K562 (cell line): ENCODE measurements around the gene EXOC6. TPM values are rescaled to one million over a fixed set of nuclear protein-coding genes. Genes with fewer than 3 reads are reported as not detected.
A peak's percentile ranks its signal among the peaks of the same experiment; 100 is the strongest.

Source experiments
- ATAC-seq: fragments of 200-7000 bp; cut with Tn5 transposase; 3 replicates; pipeline ENCODE4 v1.9.1; 2020; ENCODE audit warnings: moderate library complexity
- BruUV-seq: library from RNA; stranded (reverse); fragments of 400-500 nt; replicated peaks from 2 replicates; lab custom pipeline; 2021; lab: Mats Ljungman, UMichigan
- CTCF ChIA-PET: fragments of 300-600 bp; formaldehyde crosslinking; extraction: SDS; loops from one replicate; lab custom pipeline; 2021; ENCODE audit warnings: low intra/inter-chr PET ratio; lab: Yijun Ruan, JAX
- POLR2A ChIA-PET: fragments of 300-600, 350-650 bp; sonication (Branson Sonifier 250); formaldehyde crosslinking; extraction: SDS; loops from one replicate; lab custom pipeline; 2021; ENCODE audit warnings: antibody characterized with exemption, inconsistent platforms; lab: Yijun Ruan, JAX
- DNase-seq, 4 experiments: peaks; one replicate each; pipeline versions ENCODE4 v3.0.0 to v3.0.0-alpha.2; 2011 to 2018; ENCODE audit warnings: low spot score in 3 of 4, mixed read lengths in 3 of 4; ENCODE audit errors: extremely low read depth in 1 of 4
- FAIRE-seq: peaks from 2 replicates; lab custom pipeline; 2011; peaks lifted over from hg19 to GRCh38; lab: Jason Lieb, UNC
- H2AFZ ChIP-seq: 2 replicates; pipeline ENCODE4 v1.6.0; 2011; ENCODE audit warnings: low read depth, low read length, control low read depth, inconsistent platforms
- H3K27ac ChIP-seq: fragments of 200-600 bp; 3 replicates; pipeline ENCODE4 v1.8.0; 2011; ENCODE audit warnings: low read depth, mild to moderate bottlenecking, control low read depth, inconsistent platforms, low read length, moderate library complexity, mixed read lengths; ENCODE audit errors: extremely low read depth
- H3K27me3 ChIP-seq, 2 experiments: fragments of 300-600 bp in 1 of 2; 2 replicates in 1 of 2; 3 replicates in 1 of 2; pipeline versions ENCODE4 v1.6.0 to v1.8.0; 2011; ENCODE audit warnings: inconsistent platforms in 2 of 2, low read length in 2 of 2, mild to moderate bottlenecking in 1 of 2, mixed read lengths in 1 of 2, moderate library complexity in 1 of 2; ENCODE audit not compliant: control insufficient read depth in 2 of 2, insufficient read depth in 2 of 2
- H3K36me3 ChIP-seq: fragments of 300-600 bp; 3 replicates; pipeline ENCODE4 v1.8.0; 2011; ENCODE audit warnings: mild to moderate bottlenecking, low read length, inconsistent platforms; ENCODE audit not compliant: control insufficient read depth, insufficient read depth
- H3K4me1 ChIP-seq, 2 experiments: fragments of 200-600 bp in 1 of 2; replicated peaks in 1 of 2; 2 replicates in 1 of 2; 3 replicates in 1 of 2; pipeline versions ENCODE4 v1.5.1 to v1.8.0; 2011; ENCODE audit warnings: inconsistent platforms in 2 of 2, low read length in 2 of 2, mild to moderate bottlenecking in 1 of 2, mixed read lengths in 1 of 2, moderate library complexity in 1 of 2; ENCODE audit not compliant: control insufficient read depth in 2 of 2, insufficient read depth in 2 of 2
- H3K4me2 ChIP-seq: 2 replicates; pipeline ENCODE4 v1.6.1; 2011; ENCODE audit warnings: low read length, control low read depth, inconsistent platforms, mixed read lengths; ENCODE audit not compliant: insufficient read depth
- H3K4me3 ChIP-seq: fragments of 200-600 bp; sonication (generic), shearing (Covaris generic); 2 replicates; pipeline ENCODE4 v1.5.1; 2016; ENCODE audit warnings: control low read depth, inconsistent platforms
- H3K79me2 ChIP-seq: fragments of 200-600 bp; 3 replicates; pipeline ENCODE4 v1.8.0; 2011; ENCODE audit warnings: low read length, inconsistent platforms; ENCODE audit not compliant: control insufficient read depth, insufficient read depth
- H3K9ac ChIP-seq, 2 experiments: 2 replicates each; pipeline versions ENCODE4 v1.6.0 to v1.6.1; 2011; ENCODE audit warnings: low read depth in 2 of 2, low read length in 2 of 2, control low read depth in 1 of 2, inconsistent platforms in 1 of 2, mild to moderate bottlenecking in 1 of 2, mixed read lengths in 1 of 2; ENCODE audit not compliant: insufficient read depth in 1 of 2
- H3K9me1 ChIP-seq: one replicate; pipeline ENCODE4 v1.6.0; 2011; ENCODE audit warnings: inconsistent platforms, mild to moderate bottlenecking, low read length, moderate library complexity; ENCODE audit not compliant: control insufficient read depth, insufficient read depth
- H3K9me3 ChIP-seq: replicated peaks from 2 replicates; pipeline ENCODE4 v1.5.1; 2011; ENCODE audit warnings: low read depth, low read length, inconsistent platforms; ENCODE audit not compliant: control insufficient read depth, insufficient read depth
- H4K20me1 ChIP-seq: replicated peaks from 2 replicates; pipeline ENCODE4 v1.6.1; 2011; ENCODE audit warnings: low read length, inconsistent platforms, mixed read lengths; ENCODE audit not compliant: control insufficient read depth, insufficient read depth
- ARID1B ChIP-seq: fragments of 450-650 bp; IDR thresholded peaks from 2 replicates; pipeline ENCODE4 v1.6.1; 2016; ENCODE audit warnings: antibody characterized with exemption, mild to moderate bottlenecking, inconsistent platforms
- KAT2B ChIP-seq: IDR thresholded peaks from one replicate; pipeline ENCODE4 v1.6.1; 2012; ENCODE audit warnings: low read depth, mild to moderate bottlenecking, control low read depth, inconsistent platforms, low read length, moderate library complexity
- KLF13 ChIP-seq: fragments of 450-650 bp; IDR thresholded peaks from 2 replicates; pipeline ENCODE4 v1.6.1; 2016; ENCODE audit warnings: missing genetic modification characterization, low read depth, mild to moderate bottlenecking, missing compliant biosample characterization, moderate library complexity, borderline replicate concordance
- POLR2B ChIP-seq: fragments of 450-650 bp; IDR thresholded peaks from 2 replicates; pipeline ENCODE4 v1.6.1; 2018; ENCODE audit warnings: low read depth; ENCODE audit not compliant: partially characterized antibody
- POLR2G ChIP-seq: fragments of 200-400 bp; formaldehyde crosslinking; IDR thresholded peaks from 2 replicates; pipeline ENCODE4 v1.6.1; 2017; ENCODE audit warnings: low read depth, mild to moderate bottlenecking, antibody characterized with exemption, low read length, moderate library complexity
- PRPF4 ChIP-seq: fragments of 200-400 bp; formaldehyde crosslinking; IDR thresholded peaks from one replicate; pipeline ENCODE4 v1.6.1; 2017; ENCODE audit warnings: low read length, low read depth, mild to moderate bottlenecking; ENCODE audit not compliant: insufficient read depth, poor library complexity, severe bottlenecking
- RBM22 ChIP-seq: fragments of 200-400 bp; formaldehyde crosslinking; IDR thresholded peaks from 2 replicates; pipeline ENCODE4 v1.6.1; 2018; ENCODE audit warnings: low read length, low read depth; ENCODE audit not compliant: poor library complexity, severe bottlenecking
- ZC3H4 ChIP-seq: sonication (generic); formaldehyde crosslinking; IDR thresholded peaks from 2 replicates; pipeline ENCODE4 v1.9.0; 2021; ENCODE audit warnings: missing genetic modification reagents, borderline replicate concordance
- ZNF695 ChIP-seq: fragments of 450-650 bp; formaldehyde crosslinking; IDR thresholded peaks from 2 replicates; pipeline ENCODE4 v1.4.0; 2020; ENCODE audit warnings: mild to moderate bottlenecking, moderate library complexity
- WGBS: fragments of 100-300 bp; shearing (Covaris generic); methylation state at CpG from one replicate; pipeline ENCODE4 v1.1.6; 2016; ENCODE audit warnings: low coverage, mixed read lengths; ENCODE audit not compliant: insufficient coverage; ENCODE audit errors: missing lambda C conversion rate; 5-methylcytosine and 5-hydroxymethylcytosine counted together
- in situ Hi-C: fragments of 300-500 bp; cut with MboI; formaldehyde crosslinking; loops from 4 replicates; pipeline ENCODE4 v1.15.0; 2018; ENCODE audit warnings: inconsistent platforms, mixed read lengths
- intact Hi-C: fragments of 100-400 bp; cut with micrococcal nuclease; formaldehyde crosslinking; loops from 2 replicates; pipeline ENCODE4 v1.14.2; 2022
- polyA plus RNA-seq, 8 experiments: library from polyadenylated mRNA; depleted of rRNA in 4 of 8; stranded (reverse) in 5 of 8; unstranded in 3 of 8; fragments of >200 nt; fragmentation: Nextera tagmentation in 2 of 8; fragmentation: Illumina TruSeq in 1 of 8; extraction: Ambion mirVana in 2 of 8; extraction: Trizol in 1 of 8; gene quantifications; 2 replicates each; pipeline versions ENCODE4 v1.2.1 to v1.2.3, GENCODE V29; 2011 to 2014; ENCODE audit warnings: inconsistent platforms in 1 of 8, missing spikeins in 1 of 8
- total RNA-seq, 7 experiments: library from RNA; depleted of rRNA in 6 of 7; stranded (reverse); fragments of >200 nt in 6 of 7; fragmentation: Illumina TruSeq in 2 of 7; extraction: Trizol in 2 of 7; gene quantifications; 2 replicates each; pipeline versions ENCODE4 v1.2.1 to v1.2.3, GENCODE V29; 2011 to 2021; ENCODE audit warnings: low replicate concordance in 1 of 7

The EXOC6 gene
- total and polyA plus RNA-seq, 9 of the 15 experiments (the other 6 are each of a cell fraction or from before 2014, with no cell fraction given) = 13.9 to 42.8 (median 24.9) TPM

DNA sequence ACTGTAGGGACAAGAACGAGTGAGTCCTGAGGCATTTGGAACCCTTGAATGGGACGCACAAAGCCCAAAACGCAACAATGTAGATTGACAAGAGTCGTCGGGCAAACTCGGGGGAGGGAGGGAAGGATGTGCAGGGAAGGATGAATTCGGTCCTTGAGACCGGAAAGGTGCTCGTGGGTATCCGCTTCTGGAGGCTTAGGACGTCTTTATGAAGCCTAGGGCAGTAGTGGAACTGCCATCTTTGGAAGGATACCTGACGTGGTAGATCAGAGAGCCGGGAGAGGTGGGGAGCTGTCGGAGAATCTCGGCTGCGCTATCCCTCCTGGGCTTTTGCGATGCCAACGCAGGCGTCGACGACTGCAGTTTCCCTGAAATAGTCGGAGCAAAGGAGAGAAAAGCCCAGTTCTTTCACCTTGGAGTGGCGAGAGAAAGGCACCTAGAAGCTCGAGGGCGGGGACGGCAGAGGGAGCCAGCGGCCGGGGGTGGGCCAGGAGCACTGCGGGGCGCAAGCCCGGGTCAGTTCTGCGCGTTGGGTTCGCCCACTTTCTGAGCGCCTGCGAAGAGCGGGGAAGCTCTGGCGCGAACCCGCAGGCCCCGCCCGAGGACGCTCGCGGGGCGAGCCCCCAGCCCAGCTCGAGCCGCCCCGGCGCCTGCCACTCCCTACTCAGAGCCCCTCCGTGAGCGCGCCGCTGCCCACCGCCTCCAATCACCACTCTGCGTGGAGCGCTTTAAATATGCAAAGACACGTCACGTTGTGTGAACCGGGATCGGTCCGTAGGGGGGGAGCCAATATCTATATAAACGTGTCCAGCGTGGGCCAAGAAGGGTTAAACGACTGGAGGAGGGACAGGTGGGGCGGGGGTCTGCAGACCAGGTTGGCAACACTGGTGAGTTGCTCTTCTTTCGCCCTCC lies 211.9 kb downstream of the EXOC6 start, which contains the start of gene CYP26C1:
Gene CYP26C1 (plus strand): TSS at position 824 of the 912 bp plus-strand sequence. CDS start 466 bp downstream, outside the sequence.
- H3K36me3 ChIP-seq = peaks cover 28% of the 10 kb centered on the region; the same call in 2 of the 3 replicates
- no peaks in the 10 kb centered on the region for H4K20me1 ChIP-seq
- TF ChIP-seq KAT2B = no peak
- no peak for TF ChIP-seq ARID1B
- TF ChIP-seq POLR2B = no peak
- no peak for TF ChIP-seq ZNF695 (CRISPR knock-in tag)
- no peak for TF ChIP-seq PRPF4
- no peak for TF ChIP-seq ZC3H4 (CRISPR knock-in tag)
- no peak for TF ChIP-seq KLF13 (tag)
- TF ChIP-seq RBM22 = peak; percentile 34
- 0 out of 2 replicates have a peak, but pooled peaks have one; percentile 6 for TF ChIP-seq POLR2G
- no peaks in the 10 kb centered on the region for H3K79me2 ChIP-seq
- ChIA-PET POLR2A (interaction anchor here (0.5 kb wide), 1 partner anchor 12 kb away, joined by 4 read pairs; no protein-coding TSS in a partner anchor), CTCF (no interaction called here)
- no peak within 1 kb of the TSS for H3K9ac ChIP-seq
- intact Hi-C loops = no loop called here
- 93% methylated on average over 18 of the region's 67 CpGs for WGBS
- no peaks in the 10 kb centered on the region for H3K9me1 ChIP-seq
- in situ Hi-C loops = no loop called here
- H3K27me3 ChIP-seq = no peaks in the 10 kb centered on the region
- H3K27ac ChIP-seq = no peak within 1 kb of the TSS
- no peak within 1 kb of the TSS for H3K4me2 ChIP-seq
- no peak for ATAC-seq
- no peak within 1 kb of the TSS for H2AFZ ChIP-seq
- no peaks in the 10 kb centered on the region; a peak in 1 of 5 replicates for H3K4me1 ChIP-seq
- BruUV-seq = no TSS peak
- no peak within 1 kb of the TSS for H3K4me3 ChIP-seq
- peaks cover 6% of the 10 kb centered on the region; the same call in 1 of the 2 replicates for H3K9me3 ChIP-seq
- no peak for DNase-seq
- no peak for FAIRE-seq
